Measurements from ENCODE around the gene TUBGCP6. TPM values are rescaled to one million over a fixed set of nuclear protein-coding genes. Genes with fewer than 3 reads are reported as not detected.
"Not testable (repeated sequence)": the region's sequence is repeated elsewhere in the genome, so short reads cannot be mapped to it uniquely, and the experiment has no call there.

TUBGCP6 gene
- total RNA-seq, 1 donor from 2014 or later, result 16.9 TPM

- Histone ChIP-seq H3K27me3 (peaks cover 11% of the 10 kb centered on the region), H3K27ac (no peak overlapping the region), H4K20me1 (ENCODE audit: low read depth) (peaks cover 39% of the 10 kb centered on the region), H2AFZ (replicated peaks) (no peak overlapping the region), H3F3A (ENCODE audit: low read depth) (peaks cover 40% of the 10 kb centered on the region), H3K4me3 (no peak overlapping the region), H3K4me1 (peaks cover 20% of the 10 kb centered on the region), H3K79me2 (ENCODE audit: low read depth) (no peaks in the 10 kb centered on the region), H3K4me2 (no peak overlapping the region), H3K9me3 (ENCODE audit: low read depth) (no peaks in the 10 kb centered on the region), H3K36me3 (no peaks in the 10 kb centered on the region), H3K9ac (no peak overlapping the region)
- TF ChIP-seq EZH2phosphoT487 (IDR thresholded peaks at IDR 0.05), result no peak
- no peak for TF ChIP-seq EZH2 (IDR thresholded peaks at IDR 0.05)
- no peak for TF ChIP-seq CTCF (IDR thresholded peaks at IDR 0.05)
- Mint-ChIP-seq H3K4me3 (no peak overlapping the region), H3K27ac (no peak overlapping the region), H3K4me1 (peaks cover 23% of the 10 kb centered on the region), H3K27me3 (ENCODE audit: insufficient read depth, low read depth) (peaks cover 10% of the 10 kb centered on the region), H3K9me3 (no peaks in the 10 kb centered on the region), H3K36me3 (peaks cover 21% of the 10 kb centered on the region)
- DNase-seq (ENCODE audit: low spot score), result no peak
Measured at GRCh38 chr22:50275181-50276055, 30.6 kb upstream of the TUBGCP6 start.

- no peaks in the 10 kb centered on the region for H3K36me3 ChIP-seq
- no peak overlapping the region for H3K9ac ChIP-seq
- Mint-ChIP-seq H3K27me3 (ENCODE audit: insufficient read depth, low read depth) (peaks cover 10% of the 10 kb centered on the region), H3K36me3 (peaks cover 21% of the 10 kb centered on the region), H3K27ac (no peak overlapping the region), H3K4me3 (no peak overlapping the region), H3K4me1 (peaks cover 23% of the 10 kb centered on the region), H3K9me3 (no peaks in the 10 kb centered on the region)
- no peaks in the 10 kb centered on the region for H3K9me3 ChIP-seq (ENCODE audit: low read depth)
- H3F3A ChIP-seq (ENCODE audit: low read depth), result peaks cover 40% of the 10 kb centered on the region
- H3K4me1 ChIP-seq, result peaks cover 22% of the 10 kb centered on the region
- no peak overlapping the region for H3K4me3 ChIP-seq
- H2AFZ ChIP-seq (replicated peaks), result no peak overlapping the region
- H3K4me2 ChIP-seq, result no peak overlapping the region
- no peak overlapping the region for H3K27ac ChIP-seq
- no peaks in the 10 kb centered on the region for H3K79me2 ChIP-seq (ENCODE audit: low read depth)
- H4K20me1 ChIP-seq (ENCODE audit: low read depth), result peaks cover 39% of the 10 kb centered on the region
- H3K27me3 ChIP-seq, result peaks cover 17% of the 10 kb centered on the region
- DNase-seq (ENCODE audit: low spot score), result no peak
- no peak for TF ChIP-seq EZH2 (IDR thresholded peaks at IDR 0.05)
- TF ChIP-seq EZH2phosphoT487 (IDR thresholded peaks at IDR 0.05), result no peak
- TF ChIP-seq CTCF (IDR thresholded peaks at IDR 0.05), result no peak
Measured at GRCh38 chr22:50274771-50275170, 29.9 kb upstream of the TUBGCP6 start.

- Histone ChIP-seq H3K4me2 (no peak overlapping the region), H3K4me1 (peaks cover 22% of the 10 kb centered on the region), H3F3A (ENCODE audit: low read depth) (peaks cover 40% of the 10 kb centered on the region), H2AFZ (replicated peaks) (no peak overlapping the region), H3K79me2 (ENCODE audit: low read depth) (no peaks in the 10 kb centered on the region), H4K20me1 (ENCODE audit: low read depth) (peaks cover 44% of the 10 kb centered on the region), H3K27me3 (peaks cover 22% of the 10 kb centered on the region), H3K4me3 (no peak overlapping the region), H3K9me3 (ENCODE audit: low read depth) (no peaks in the 10 kb centered on the region), H3K36me3 (no peaks in the 10 kb centered on the region), H3K9ac (no peak overlapping the region), H3K27ac (no peak overlapping the region)
- no peaks in the 10 kb centered on the region for H3K9me3 Mint-ChIP-seq
- peaks cover 21% of the 10 kb centered on the region for H3K36me3 Mint-ChIP-seq
- DNase-seq (ENCODE audit: low spot score), result peak; percentile 81
- peaks cover 10% of the 10 kb centered on the region for H3K27me3 Mint-ChIP-seq (ENCODE audit: insufficient read depth, low read depth)
- TF ChIP-seq EZH2phosphoT487 (IDR thresholded peaks at IDR 0.05) (no peak), CTCF (IDR thresholded peaks at IDR 0.05) (peak; percentile 50)
- H3K4me1 Mint-ChIP-seq, result peaks cover 25% of the 10 kb centered on the region
- peak overlapping the region; percentile 70 for H3K4me3 Mint-ChIP-seq
- no peak overlapping the region for H3K27ac Mint-ChIP-seq
Measured at GRCh38 chr22:50274311-50274710, 29.5 kb upstream of the TUBGCP6 start.

- not testable (repeated sequence) for H3K9me3 ChIP-seq (ENCODE audit: low read depth); H3K27ac ChIP-seq; H3K9me3 Mint-ChIP-seq; H3K27ac Mint-ChIP-seq; H2AFZ ChIP-seq (replicated peaks); H3K9ac ChIP-seq; H3K79me2 ChIP-seq (ENCODE audit: low read depth); DNase-seq (ENCODE audit: low spot score); H3K27me3 Mint-ChIP-seq (ENCODE audit: insufficient read depth, low read depth); H3K36me3 ChIP-seq; H3K4me3 ChIP-seq; H3K4me2 ChIP-seq
- H3K4me1 Mint-ChIP-seq, result peaks cover 27% of the 10 kb centered on the region
- H3K4me3 Mint-ChIP-seq, result peak overlapping the region; percentile 70
- peaks cover 22% of the 10 kb centered on the region for H3K4me1 ChIP-seq
- peaks cover 27% of the 10 kb centered on the region for H3K27me3 ChIP-seq
- H4K20me1 ChIP-seq (ENCODE audit: low read depth), result peaks cover 49% of the 10 kb centered on the region
- peaks cover 40% of the 10 kb centered on the region for H3F3A ChIP-seq (ENCODE audit: low read depth)
- H3K36me3 Mint-ChIP-seq, result peaks cover 20% of the 10 kb centered on the region
Measured at GRCh38 chr22:50273781-50274180, 29.0 kb upstream of the TUBGCP6 start.

GRCh38 chr22:50273352-50273751, 28.5 kb upstream of the TUBGCP6 start:
- H3K79me2 ChIP-seq (ENCODE audit: low read depth); H3K9ac ChIP-seq; H3K27ac ChIP-seq; H3K27ac Mint-ChIP-seq; H3K36me3 ChIP-seq; H3K4me2 ChIP-seq; H3K4me3 ChIP-seq; H3K27me3 Mint-ChIP-seq (ENCODE audit: insufficient read depth, low read depth); H2AFZ ChIP-seq (replicated peaks); H3K9me3 ChIP-seq (ENCODE audit: low read depth); H3K4me3 Mint-ChIP-seq; DNase-seq (ENCODE audit: low spot score); H3K9me3 Mint-ChIP-seq: not testable (repeated sequence)
- peaks cover 20% of the 10 kb centered on the region for H3K36me3 Mint-ChIP-seq
- Histone ChIP-seq H4K20me1 (ENCODE audit: low read depth) (peaks cover 53% of the 10 kb centered on the region), H3K4me1 (peaks cover 22% of the 10 kb centered on the region), H3F3A (ENCODE audit: low read depth) (peaks cover 40% of the 10 kb centered on the region), H3K27me3 (peaks cover 32% of the 10 kb centered on the region)
- peaks cover 27% of the 10 kb centered on the region for H3K4me1 Mint-ChIP-seq

Measured in neural progenitor cell (in vitro differentiated cells).